SK-N-SH (cell line): ENCODE measurements around the gene CLDN6.

Experiments used
- CTCF ChIP-seq: fragments of 200-600 bp; sonication (generic); IDR thresholded peaks from 2 replicates; pipeline ENCODE4 v1.6.1; 2017; ENCODE audit warnings: antibody characterized with exemption, mild to moderate bottlenecking, moderate library complexity
- EP300 ChIP-seq, 2 experiments: IDR thresholded peaks; 2 replicates each; pipeline versions ENCODE4 v1.4.0 to v1.6.1; 2012; ENCODE audit warnings: borderline replicate concordance in 1 of 2, low read depth in 1 of 2, low read length in 1 of 2
- EZH2phosphoT487 ChIP-seq: fragments of 200-600 bp; sonication (generic); IDR thresholded peaks from 2 replicates; pipeline ENCODE4 v1.6.1; 2017; ENCODE audit warnings: low read depth, mixed run types, mild to moderate bottlenecking, antibody characterized with exemption, moderate library complexity, borderline replicate concordance
- POLR2AphosphoS5 ChIP-seq: IDR thresholded peaks from 2 replicates; pipeline ENCODE4 v1.6.1; 2012; ENCODE audit warnings: low read depth, low read length
- REST ChIP-seq: IDR thresholded peaks from 2 replicates; pipeline ENCODE4 v1.6.1; 2012; ENCODE audit warnings: mild to moderate bottlenecking, low read depth, low read length, moderate library complexity
- RXRA ChIP-seq: IDR thresholded peaks from 2 replicates; pipeline ENCODE4 v1.4.0; 2012; ENCODE audit warnings: low read depth, mild to moderate bottlenecking, borderline replicate concordance

DNA sequence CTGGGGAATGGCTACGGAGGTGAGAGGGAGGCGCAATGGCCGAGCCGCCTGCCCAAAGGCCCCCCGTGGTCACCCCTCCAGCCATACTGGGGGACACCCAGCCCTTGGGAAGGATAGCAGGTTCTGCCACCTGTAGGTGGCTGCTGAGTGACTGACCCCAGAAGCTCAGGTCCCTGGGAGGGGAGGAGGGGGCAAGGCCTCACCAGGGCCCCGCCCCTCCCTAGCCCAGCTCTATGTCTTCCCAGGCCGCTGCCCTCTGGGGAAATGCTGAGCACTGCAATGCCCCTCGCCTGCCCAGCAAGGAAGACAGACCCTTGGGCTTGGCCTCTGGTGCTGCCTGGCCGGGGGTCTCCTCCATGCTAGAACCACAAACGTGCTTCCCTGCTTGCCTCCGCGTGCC lies 16.7 kb downstream of the CLDN6 start:
- TF ChIP-seq POLR2AphosphoS5 (no peak), EZH2phosphoT487 (no peak), RXRA (no peak), REST (no peak), CTCF (no peak), EP300 (IDR thresholded peaks at IDR 0.05; ENCODE audit: borderline replicate concordance in 1 of 2, low read depth in 1 of 2, low read length in 1 of 2) (no peak)
